ENCODE results near the gene WDR74. TPM values are rescaled to one million over a fixed set of nuclear protein-coding genes. Genes with fewer than 3 reads are reported as not detected.

The WDR74 gene
- total and polyA plus RNA-seq, 2 of the 13 experiments (the other 11 are each of a cell fraction or from before 2014, with no cell fraction given) = 77.0 to 83.3 TPM

DNA sequence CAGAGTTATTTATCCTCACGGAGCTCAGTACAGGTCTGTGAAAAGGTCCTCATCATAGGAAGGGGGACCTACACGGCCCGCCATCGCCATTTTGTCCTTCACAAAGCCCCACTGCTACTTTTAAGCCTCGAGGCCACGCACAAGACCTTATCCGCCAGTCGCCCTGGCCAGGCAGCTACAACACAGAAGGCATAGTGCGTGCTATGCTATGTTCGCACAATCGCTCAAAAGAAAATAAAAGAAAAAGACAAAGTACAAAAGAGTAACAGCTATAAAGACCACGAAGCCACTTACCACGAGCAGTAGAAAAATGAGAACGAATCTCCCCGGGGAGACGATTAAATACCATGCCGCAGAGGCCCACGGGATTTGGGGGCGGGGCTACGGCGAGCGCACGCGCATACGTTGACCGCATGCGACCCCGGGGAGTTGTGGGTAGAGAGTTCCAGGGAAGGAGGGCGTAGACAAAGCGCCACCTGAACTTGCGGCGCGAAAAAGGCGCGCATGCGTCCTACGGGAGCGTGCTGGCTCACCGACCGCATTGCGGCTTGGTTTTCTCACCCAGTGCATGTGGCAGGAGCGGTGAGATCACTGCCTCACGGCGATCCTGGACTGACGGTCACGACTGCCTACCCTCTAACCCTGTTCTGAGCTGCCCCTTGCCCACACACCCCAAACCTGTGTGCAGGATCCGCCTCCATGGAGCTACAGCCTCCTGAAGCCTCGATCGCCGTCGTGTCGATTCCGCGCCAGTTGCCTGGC lies 16.4 kb upstream of the WDR74 start:
- Histone ChIP-seq H3K79me2 (ENCODE audit: insufficient read depth, low read length) (peaks cover 59% of the 10 kb centered on the region), H3K4me3 (replicated peaks in 1 of 3; ENCODE audit: insufficient read depth in 1 of 3, low read depth in 2 of 3, low read length in 3 of 3) (peak overlapping the region; percentile 86 to 96 (median 94)), H4K20me1 (ENCODE audit: insufficient read depth, low read length) (peaks cover 37% of the 10 kb centered on the region), H3K4me2 (ENCODE audit: low read depth, low read length) (peak overlapping the region; percentile 99), H3K27me3 (ENCODE audit: control insufficient read depth in 1 of 2, insufficient read depth in 2 of 2, low read length in 2 of 2) (no peaks in the 10 kb centered on the region; a peak in 1 of 5 replicates), H3K36me3 (replicated peaks in 1 of 2; ENCODE audit: control insufficient read depth in 1 of 2, insufficient read depth in 2 of 2, low read length in 2 of 2) (peaks cover 11 to 33% of the 10 kb centered on the region in 2 experiments), H3K9me3 (ENCODE audit: low read length) (no peaks in the 10 kb centered on the region), H3K9ac (ENCODE audit: insufficient read depth, low read depth, low read length) (peak overlapping the region; percentile 99), H2AFZ (ENCODE audit: low read length) (no peak overlapping the region), H3K27ac (ENCODE audit: extremely low read length, insufficient read depth, low read length) (peak overlapping the region; percentile 91), H3K4me1 (ENCODE audit: insufficient read depth, low read length) (peaks cover 77% of the 10 kb centered on the region)
- WGBS (ENCODE audit: low lambda C conversion rate) = under 1% methylated on average over 37 of the region's 54 CpGs
- FAIRE-seq (peak; percentile 61), DNase-seq (ENCODE audit: low spot score) (peak; percentile 97), ATAC-seq (peak; percentile 79)
- ChIA-PET CTCF (ENCODE audit: low intra/inter-chr PET ratio, low total read pairs) (no interaction called here), POLR2A (interaction anchor here (0.7 to 9.4 kb wide), 32 partner anchors 8 to 1382 kb away, joined by 3 to 362 read pairs (median 6); partner anchors contain the start of genes B3GAT3, C11orf98, CSKMT and GANAB)
- intact Hi-C loops (cut with micrococcal nuclease; ENCODE audit: unreplicated experiment) = loop anchor here (1.0 kb wide), 1 partner anchor 26 kb away; no protein-coding TSS in a partner anchor
- no TSS peak for BruUV-seq (replicated peaks)
- in situ Hi-C loops (cut with HindIII; ENCODE audit: extremely low pct_ligation_motif_present, low pct_unique_long_range_greater_than_20kb) = no loop called here
- TF ChIP-seq ZNF318 (CRISPR knock-in tag; IDR thresholded peaks at IDR 0.05) (peak; percentile 81; the same call in 1 of the 2 replicates), FIP1L1 (IDR thresholded peaks at IDR 0.05; ENCODE audit: borderline replicate concordance, insufficient read depth, low read depth, low read length) (no peak), POGK (CRISPR knock-in tag; conservative IDR thresholded peaks at IDR 0.05) (peak; percentile 97), ZNF839 (CRISPR knock-in tag; IDR thresholded peaks at IDR 0.05; ENCODE audit: borderline replicate concordance) (peak; percentile 82; the same call in 1 of the 2 replicates), ZNF761 (CRISPR knock-in tag; conservative IDR thresholded peaks at IDR 0.05) (peak; percentile 49; the same call in 1 of the 2 replicates), PLRG1 (conservative IDR thresholded peaks at IDR 0.05) (no peak)
- TF ChIP-seq, protein P1, sequence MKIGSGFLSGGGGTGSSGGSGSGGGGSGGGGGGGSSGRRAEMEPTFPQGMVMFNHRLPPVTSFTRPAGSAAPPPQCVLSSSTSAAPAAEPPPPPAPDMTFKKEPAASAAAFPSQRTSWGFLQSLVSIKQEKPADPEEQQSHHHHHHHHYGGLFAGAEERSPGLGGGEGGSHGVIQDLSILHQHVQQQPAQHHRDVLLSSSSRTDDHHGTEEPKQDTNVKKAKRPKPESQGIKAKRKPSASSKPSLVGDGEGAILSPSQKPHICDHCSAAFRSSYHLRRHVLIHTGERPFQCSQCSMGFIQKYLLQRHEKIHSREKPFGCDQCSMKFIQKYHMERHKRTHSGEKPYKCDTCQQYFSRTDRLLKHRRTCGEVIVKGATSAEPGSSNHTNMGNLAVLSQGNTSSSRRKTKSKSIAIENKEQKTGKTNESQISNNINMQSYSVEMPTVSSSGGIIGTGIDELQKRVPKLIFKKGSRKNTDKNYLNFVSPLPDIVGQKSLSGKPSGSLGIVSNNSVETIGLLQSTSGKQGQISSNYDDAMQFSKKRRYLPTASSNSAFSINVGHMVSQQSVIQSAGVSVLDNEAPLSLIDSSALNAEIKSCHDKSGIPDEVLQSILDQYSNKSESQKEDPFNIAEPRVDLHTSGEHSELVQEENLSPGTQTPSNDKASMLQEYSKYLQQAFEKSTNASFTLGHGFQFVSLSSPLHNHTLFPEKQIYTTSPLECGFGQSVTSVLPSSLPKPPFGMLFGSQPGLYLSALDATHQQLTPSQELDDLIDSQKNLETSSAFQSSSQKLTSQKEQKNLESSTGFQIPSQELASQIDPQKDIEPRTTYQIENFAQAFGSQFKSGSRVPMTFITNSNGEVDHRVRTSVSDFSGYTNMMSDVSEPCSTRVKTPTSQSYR (CRISPR knock-in tag; IDR thresholded peaks at IDR 0.05; ENCODE audit: borderline replicate concordance) = 0 out of 2 replicates have a peak, but pooled peaks have one; percentile 19

Measured in HepG2 (cell line).